ENCODE measurements around the gene ERCC5.

The ERCC5 gene

DNA sequence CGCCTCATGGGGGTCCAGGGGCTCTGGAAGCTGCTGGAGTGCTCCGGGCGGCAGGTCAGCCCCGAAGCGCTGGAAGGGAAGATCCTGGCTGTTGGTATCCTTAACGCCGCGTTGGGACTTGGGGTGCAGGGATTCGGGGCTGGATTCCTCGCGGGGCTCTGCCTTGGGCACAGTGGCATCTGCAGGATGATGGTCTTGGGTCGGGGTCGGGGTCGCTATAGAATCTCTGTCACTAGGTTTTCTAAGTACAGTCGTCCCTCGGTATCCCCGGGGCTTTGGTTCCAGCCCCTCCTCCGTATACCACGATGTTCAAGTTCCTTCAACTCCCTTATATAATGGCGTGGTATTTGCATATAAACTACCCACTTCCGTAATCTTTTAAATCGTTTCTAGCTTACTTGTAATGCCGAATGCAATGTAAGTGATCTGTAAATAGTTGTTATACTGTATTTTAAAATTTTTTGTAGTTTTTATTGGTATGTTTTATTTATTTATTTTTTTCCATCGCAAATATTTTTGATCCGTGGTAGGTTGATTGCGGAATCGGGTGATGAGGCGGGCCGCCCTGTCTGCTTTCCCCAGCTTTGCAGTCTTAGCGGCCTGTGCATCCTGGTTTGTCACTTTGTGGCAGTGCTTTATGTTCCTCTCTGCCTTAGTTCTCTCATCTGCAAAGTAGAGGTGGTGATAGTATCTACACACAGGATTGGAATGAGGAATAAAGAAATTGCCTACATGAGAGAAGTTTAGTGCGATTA lies 606 bp downstream of the ERCC5 start:
- no peak for DNase-seq

DNA sequence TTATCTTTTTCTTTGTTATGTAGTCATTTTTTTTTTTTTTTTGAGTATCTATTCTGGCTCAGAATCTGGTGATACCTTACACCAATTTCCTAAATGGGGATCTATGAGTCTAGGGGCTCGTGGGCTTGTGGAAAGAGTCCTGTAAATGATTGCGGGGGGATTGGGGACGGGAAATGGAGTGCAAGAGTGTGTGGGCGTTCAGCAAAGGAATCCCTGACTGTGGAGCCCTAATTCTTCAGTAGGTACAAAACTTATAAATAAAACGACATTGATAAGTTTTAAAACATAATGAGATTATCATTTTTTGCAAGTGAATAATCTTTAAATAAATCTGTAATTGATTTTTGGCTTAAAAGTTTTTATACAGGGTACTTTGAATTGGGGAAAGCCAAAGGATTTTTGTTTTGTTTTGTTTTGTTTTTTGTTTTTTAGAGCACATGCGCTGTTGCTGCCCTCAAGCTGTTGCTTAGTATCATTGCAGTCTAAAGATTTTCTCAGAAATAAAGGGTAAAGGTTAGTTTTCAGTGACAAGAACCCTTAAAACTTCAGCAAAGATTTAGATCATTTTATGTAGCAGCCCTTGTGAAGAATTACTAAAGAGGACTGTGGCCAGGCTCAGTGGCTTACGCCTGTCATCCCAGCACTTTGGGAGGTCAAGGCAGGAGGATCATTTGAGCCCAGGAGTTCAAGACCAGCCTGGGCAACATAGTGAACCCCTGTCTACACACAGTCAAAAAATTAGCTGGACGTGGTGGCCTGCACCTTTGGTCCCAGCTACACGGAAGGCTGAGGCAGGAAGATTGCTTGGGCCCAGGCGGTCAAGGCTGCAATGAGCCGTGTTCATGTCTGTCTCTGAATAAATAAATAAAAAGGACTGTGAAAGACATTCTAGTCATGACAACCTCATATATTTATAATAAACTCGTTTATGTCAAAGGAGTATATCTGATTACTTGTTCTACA lies 1.7 kb downstream of the ERCC5 start:
- DNase-seq: no peak

DNA sequence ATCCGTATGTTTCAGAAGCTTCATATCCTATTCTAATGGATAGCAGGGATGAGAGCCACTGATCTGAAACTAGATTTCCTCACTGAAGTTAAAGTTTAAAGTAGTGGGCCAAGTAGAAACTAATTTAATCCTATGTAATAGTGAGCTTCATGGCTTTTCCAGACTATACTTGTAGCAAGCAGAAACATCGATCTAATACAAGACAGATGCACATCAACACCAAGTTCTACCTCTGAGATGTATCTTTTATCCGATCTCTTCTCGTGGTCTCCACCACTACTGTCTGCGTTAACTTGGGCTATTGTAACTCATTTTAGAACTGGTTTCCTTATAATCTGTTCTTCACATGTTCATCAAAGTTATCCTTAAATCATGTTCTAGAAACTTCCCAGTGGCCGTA lies 3.1 kb downstream of the ERCC5 start:
- no peak for DNase-seq

DNA sequence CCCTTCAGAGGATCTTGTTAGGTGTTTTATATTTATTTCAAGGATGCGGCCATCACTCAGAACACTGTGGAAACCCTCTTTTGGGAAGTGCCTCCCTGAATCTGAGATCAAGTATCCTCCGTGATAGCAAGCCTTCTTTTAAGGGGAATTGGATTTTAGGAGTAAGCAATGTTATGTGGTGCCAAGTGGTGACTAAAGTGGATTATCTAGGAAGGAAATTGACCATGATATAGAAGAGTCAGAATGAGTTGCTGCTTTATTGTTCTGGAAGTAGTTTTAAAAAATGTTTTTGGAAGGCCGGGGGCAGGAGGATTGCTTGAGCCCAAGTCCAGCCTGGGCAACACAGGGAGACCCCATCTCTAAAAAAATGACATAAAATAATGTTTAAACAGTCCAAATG lies 6.7 kb downstream of the ERCC5 start:
- DNase-seq: no peak

DNA sequence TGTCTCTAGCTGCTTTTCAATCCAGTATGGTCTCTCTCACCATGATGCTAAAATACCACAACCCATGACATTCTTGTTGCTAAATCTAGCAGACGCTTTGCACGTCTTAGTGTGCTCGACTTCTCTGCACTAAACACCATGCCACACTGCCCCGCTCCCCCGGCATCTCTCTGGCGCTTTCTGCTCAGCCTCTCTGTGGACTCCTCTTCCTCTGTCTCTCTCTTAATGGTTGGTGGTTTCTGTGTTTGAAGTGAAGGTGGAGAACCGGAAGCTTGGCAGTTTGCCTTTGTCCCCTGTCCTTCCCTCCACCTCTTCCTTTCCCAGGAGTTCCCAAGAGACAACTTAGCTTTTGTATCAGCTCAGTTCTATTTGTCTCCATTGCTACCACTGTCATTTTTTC lies 8.8 kb downstream of the ERCC5 start:
- DNase-seq: no peak

DNA sequence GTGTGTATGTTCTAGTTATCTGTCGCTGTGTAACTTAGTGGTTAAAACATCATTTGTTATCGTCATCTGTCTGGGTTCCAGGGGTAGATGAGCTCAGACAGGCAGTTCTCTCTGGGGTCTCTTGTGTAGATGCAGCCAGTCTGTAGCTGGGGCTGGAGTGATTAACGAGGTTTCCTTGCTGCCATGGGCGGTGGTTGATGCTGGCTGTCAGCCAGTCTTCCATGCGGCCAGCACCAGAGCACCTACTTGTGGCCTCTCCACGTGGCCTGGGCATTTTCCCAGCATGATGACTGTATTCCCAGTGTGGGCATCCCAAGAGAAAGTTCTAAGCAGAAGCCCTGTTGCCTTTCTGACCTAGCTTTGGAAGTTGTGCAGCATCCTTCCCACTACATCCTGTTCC lies 10.7 kb downstream of the ERCC5 start:
- no peak for DNase-seq

DNA sequence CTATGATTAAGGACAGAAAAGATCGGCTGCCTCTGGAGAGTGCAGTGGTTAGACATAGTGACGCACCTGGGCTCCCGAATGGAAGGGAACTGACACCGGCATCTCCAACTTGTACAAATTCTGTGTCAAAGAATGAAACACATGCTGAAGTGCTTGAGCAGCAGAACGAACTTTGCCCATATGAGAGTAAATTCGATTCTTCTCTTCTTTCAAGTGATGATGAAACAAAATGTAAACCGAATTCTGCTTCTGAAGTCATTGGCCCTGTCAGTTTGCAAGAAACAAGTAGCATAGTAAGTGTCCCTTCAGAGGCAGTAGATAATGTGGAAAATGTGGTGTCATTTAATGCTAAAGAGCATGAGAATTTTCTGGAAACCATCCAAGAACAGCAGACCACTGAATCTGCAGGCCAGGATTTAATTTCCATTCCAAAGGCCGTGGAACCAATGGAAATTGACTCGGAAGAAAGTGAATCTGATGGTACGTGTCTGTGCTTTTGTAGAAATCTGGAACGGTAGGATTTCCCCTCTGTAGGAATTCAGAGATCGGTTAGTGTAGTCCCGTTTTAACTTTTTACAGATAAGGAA lies 16.9 kb downstream of the ERCC5 start:
- no peak for DNase-seq

DNA sequence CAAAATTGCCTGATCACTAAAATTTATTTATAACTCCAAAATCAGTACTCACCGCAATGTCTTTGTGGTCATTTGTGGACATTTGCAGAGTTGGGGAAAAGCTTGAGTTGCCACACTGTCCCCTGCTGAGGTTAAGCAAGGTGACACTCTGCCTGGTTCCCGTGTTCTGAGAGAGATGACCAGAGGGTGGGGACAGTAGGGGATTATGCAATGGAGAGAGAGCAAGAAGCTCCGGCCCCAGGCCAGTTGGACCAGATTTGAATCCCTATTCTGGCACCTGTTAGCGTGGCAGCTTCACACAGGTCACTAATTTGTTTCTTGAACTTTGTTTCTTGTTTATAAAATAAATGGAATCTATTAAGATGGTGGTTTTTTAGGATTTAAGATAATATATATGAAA lies 17.8 kb downstream of the ERCC5 start:
- no peak for DNase-seq

DNA sequence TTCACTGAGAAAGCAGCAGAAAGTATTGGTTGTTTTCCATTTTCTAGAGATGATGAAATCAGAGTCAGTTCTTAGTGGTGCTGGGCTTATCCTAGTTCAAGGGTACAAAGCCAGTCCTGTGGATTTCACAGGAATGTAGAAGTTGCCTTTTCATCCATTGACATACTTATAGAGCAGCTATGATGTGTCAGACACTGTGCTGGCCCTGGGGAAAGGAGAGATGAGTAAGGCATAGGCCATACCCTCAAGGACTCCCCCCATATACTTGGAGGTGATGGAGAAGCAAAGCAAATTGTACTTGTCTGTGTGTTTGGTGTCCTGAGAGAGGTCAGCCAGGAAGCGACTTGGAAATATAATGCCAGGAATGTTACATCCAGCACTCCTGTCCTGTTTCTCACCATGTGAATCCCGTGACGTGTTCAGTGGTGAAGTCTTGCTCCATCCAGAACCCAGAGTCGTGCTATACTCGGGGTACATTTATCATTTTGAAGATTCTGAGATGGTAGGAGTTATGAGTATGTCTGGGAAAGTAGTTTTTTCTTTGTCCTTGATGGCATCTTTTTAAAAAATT lies 22.6 kb downstream of the ERCC5 start:
- no peak for DNase-seq

DNA sequence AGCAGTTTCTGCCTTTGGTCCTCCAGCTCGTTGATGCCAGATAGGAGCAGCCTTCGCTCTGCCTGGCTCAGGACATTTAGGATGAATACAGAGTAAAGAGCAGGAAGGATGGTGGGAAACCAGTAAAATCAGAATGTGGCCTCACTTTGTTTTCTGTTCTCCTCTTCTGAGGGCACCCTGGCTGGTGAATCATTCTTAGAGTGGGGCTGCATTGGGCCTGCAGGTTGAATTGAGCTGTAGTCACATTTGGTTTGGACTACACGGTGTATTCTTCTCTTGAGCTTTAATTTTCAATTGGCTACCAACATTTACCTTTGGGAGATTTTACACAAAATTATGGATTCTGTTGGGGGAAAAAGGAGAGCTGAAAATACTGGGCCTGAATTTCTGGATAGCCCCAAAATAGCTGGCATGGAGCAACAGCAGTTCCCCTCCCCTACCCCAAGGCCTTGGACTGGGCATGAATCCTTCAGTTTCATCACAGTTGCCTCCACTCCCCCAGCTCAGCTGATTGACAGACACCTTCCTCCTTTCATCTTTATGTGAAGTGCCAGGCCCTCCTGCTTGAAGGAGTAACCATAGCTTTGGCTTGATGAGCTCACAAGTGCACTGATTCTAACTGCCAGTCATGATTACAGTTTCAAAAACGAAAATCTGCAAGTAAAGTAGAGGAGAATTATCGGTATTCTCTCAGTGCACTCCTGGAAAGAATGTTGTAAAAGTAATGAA lies 24.3 kb downstream of the ERCC5 start:
- DNase-seq: no peak

DNA sequence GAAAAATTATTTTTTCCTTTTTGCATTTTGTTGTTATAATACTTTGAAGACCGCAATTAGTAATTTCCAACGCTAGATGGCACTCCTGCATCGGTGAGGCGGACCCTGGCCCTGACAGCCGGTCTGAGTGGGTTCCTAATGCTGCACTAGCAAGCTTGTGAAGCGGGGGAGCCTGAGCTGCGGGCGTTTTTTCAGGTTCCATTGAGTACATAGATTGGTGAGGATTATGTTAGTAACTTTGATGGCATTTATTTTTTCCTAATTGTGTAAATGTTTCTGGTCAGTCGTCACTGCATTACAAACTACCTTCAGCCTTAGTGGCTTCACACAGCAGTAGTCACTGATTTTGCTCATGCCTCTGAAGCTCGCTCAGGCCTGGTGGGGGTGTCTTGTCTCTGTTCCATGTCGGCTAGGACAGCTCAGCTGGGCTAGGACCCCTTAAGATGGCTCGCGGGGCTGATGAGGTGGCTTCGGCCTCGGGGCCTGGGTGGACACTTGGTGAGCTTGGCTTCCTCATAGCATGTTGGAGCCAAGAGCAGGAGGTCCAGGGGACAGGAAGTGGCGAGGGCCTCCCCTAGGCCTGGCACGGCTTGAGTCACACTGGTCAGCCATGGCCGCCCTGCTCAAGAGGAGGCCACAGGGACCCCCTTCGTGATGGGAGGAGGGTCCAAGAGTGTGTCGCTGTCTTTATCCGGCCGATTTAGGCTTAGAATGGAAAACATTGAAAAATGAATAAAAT lies 25.0 kb downstream of the ERCC5 start:
- DNase-seq: no peak

DNA sequence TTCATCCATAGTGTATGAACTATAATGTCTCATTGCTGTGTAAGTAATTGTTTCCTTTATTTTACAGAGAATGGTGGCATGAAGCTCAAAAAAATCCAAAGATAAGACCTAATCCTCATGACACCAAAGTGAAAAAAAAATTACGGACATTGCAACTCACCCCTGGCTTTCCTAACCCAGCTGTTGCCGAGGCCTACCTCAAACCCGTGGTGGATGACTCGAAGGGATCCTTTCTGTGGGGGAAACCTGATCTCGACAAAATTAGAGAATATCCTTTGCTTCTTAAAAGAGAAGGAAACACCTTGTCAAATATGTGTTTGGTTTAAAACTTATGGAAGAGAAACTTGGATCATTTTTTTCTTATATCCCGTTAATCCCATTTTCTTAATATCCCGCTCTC lies 26.3 kb downstream of the ERCC5 start:
- no peak for DNase-seq

DNA sequence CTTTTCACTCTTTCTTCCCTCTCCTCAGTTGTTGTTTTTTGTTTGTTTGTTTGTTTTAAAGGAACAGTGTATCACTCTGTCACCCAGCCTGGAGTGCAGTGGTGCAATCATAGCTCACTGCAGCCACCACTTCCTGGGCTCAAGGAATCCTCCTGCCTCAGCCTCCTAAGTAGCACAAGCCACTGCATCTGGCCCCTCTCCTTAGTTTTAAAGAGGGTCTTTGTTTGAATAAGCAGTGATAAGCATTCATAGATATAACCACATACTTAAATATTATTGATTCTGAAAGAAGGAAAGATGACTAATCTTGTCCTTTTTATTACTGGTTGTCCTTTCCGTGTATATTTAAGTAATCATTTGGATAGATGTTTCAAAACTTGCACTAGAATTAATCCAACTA lies 26.7 kb downstream of the ERCC5 start:
- no peak for DNase-seq

DNA sequence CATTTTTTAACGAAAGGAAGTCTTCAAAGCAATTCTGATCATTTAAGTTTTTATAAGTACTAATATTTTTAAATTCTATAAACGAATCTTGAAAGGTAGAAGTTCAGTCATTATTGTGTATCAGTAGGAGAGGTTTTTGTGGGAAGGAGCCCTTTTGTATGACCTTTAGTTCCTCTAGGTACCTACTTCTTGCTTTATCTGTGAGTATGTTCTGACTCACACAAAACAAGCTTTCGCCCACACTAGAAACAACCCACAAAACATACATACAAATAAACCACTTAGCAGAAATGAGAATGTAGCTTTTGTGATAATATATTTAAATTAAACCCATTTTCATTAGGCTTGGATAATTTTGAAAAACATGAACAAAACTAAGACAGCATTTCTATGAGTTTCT lies 27.8 kb downstream of the ERCC5 start:
- DNase-seq: no peak

DNA sequence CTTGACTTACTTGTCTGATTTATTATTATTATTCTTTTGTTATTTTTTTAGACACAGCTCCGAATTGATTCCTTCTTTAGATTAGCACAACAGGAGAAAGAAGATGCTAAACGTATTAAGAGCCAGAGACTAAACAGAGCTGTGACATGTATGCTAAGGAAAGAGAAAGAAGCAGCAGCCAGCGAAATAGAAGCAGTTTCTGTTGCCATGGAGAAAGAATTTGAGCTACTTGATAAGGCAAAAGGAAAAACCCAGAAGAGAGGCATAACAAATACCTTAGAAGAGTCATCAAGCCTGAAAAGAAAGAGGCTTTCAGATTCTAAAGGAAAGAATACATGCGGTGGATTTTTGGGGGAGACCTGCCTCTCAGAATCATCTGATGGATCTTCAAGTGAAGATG lies 29.4 kb downstream of the ERCC5 start:
- DNase-seq: no peak

DNA sequence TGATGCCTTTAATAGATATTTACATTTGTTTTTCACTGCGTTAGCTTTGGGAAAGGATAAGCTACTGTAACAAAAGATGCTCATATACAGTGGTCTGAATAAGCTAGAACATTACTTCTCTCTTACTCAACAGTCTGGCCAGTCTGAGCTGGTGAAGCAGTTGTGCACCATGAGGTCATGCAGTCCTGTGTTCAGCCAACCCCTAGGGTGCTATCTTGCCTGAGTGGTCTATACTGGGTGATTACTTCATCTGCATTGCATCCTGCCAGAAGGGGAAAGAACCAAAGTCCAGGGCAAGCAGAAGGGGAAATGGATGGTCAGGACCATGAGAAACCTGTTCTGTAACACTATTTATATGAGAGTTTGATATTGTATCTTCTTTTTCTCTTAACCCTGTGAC lies 31.5 kb downstream of the ERCC5 start:
- no peak for DNase-seq

DNA sequence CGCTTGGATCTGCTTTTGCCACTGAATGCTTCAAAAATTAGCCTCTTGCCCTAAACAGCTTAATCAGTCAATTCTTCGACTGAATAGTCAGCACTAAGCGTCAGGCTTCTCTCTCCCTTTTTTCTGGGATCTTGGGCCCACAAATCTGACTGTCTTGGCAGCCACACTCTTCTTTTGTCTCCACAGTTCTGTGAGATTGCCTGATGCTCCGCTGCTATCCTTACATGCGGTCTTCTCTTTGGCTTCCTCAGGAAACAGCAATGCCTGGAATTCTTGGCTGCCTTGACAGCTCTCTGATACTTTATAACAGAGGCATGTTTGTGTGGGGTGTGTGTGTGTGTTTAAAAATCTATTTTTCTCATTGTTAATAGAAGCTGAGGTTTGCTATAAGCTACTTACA lies 32.6 kb downstream of the ERCC5 start:
- DNase-seq: no peak

DNA sequence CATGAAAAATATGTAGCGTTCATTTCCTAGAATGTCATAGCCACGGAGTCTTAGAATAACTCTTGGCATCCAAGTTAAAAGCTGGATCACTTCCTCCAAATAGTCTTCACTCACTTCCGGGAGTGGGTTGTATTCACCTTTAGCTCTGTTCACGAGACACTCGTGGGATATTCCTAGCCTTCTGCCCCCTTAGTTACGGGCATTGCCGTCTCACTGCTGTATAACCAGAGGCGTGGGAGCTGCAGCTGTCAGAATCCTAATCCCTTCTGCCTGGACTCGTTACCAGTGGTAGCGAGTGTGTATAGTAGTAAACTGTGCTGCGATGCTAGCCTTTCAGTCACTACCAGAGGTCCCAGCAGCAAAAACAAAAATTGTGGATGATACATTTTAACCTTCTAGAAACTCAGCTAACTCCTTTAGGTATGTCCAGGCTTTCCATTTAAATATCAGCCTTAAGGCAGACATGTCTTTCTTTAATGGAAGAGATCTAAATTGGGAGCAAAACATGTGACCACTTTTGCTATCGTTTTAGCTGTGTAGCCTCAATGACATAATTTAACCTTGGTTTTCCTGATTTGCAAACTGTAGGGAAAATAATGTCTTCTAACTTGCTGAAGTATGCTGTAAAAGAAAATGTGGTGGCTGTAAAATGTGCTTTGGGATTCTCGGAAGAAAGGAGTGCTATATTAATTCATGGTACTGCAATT lies 34.1 kb downstream of the ERCC5 start:
- DNase-seq: no peak

DNA sequence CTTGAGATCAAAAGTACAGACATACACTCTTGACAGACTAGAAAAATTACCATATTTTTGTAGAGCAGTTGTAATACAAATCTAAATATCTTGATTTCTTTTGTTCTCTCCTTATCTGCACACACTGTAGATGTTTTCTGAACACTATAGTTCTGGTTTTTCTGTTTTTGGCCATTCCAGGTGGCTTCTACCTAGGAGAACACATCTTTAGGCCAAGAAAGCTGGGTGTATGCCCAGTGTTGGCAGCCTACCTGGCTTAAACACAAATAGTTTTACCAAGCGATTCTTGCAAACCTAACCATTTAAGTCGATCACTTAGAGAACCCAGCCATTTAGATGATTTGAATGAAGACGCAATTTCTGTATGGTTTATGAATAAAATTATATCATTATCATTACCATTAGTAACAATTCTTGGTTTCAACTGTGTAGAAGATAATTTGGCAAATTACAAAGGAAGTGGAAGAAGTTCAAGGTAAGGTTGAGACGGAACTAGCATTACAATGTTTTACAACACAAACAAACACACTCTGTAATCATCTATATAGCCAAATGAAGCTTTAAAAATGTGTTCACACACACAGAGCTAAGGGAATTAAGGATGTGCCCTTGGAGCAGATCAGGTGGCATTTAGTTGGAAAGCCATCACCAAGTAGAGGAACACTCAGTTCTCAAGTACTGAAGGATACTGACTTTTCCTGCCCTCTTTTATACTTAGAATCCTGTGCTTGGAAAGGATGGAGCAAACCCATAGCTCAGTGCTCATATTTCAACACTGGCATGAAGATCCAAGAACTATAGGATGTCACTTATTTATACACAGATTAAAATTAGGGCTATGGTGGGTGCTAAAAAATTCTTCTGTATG lies 36.2 kb downstream of the ERCC5 start:
- no peak for DNase-seq

DNA sequence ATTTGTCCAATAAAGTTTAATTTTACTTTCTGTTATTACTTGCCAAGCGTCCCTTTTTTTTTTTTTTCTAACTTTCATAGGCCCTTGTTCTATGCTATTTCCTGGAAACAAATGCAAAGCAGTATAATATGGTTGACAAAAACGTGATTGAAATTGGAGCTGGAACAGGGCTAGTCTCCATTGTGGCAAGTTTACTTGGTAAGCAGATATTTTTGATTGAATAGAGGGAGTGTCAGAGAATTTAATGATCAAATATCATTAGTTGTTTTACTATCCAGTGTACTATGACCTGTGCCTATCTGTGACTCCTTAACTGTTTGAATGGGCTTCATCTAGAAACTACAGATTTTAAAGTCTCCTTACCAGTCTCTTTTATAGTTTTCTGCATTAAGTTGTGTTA lies 46.7 kb downstream of the ERCC5 start:
- DNase-seq: no peak
